Measurements from ENCODE around the gene RIPOR1. TPM values are rescaled to one million over a fixed set of nuclear protein-coding genes. Genes with fewer than 3 reads are reported as not detected.

The RIPOR1 gene
- total RNA-seq, 1 experiment from 2014 or later, result 82.2 TPM

GRCh38 chr16:67526149-67526791 is 2.4 kb upstream of the RIPOR1 start:
- intact Hi-C loops (cut with micrococcal nuclease; ENCODE audit: unreplicated experiment), result no loop called here
- POLR2A ChIA-PET, result no interaction called here
- Histone ChIP-seq H3K27ac (ENCODE audit: low read length) (no peak overlapping the region), H3K9me3 (ENCODE audit: control insufficient read depth, insufficient read depth, low read depth, low read length) (no peaks in the 10 kb centered on the region), H3K27me3 (ENCODE audit: control insufficient read depth, insufficient read depth, low read length) (no peaks in the 10 kb centered on the region), H3K36me3 (ENCODE audit: control insufficient read depth, insufficient read depth, low read length) (no peaks in the 10 kb centered on the region; the same call in 1 of the 2 replicates), H3K4me3 (ENCODE audit: low read depth in 2 of 2, low read length in 2 of 2) (no peak overlapping the region), H3K4me1 (ENCODE audit: control insufficient read depth, insufficient read depth, low read length) (peaks cover 17% of the 10 kb centered on the region)
- BruUV-seq (replicated peaks), result no TSS peak
- DNase-seq (ENCODE audit: low read depth, low spot score) (no peak), ATAC-seq (no peak)
- TF ChIP-seq TCF7L2 (IDR thresholded peaks at IDR 0.05; ENCODE audit: low read depth, low read length), result no peak
- no peak for TF ChIP-seq CTCF (IDR thresholded peaks at IDR 0.05)
- TF ChIP-seq SIN3A (IDR thresholded peaks at IDR 0.05; ENCODE audit: borderline replicate concordance, insufficient read depth, low read depth, low read length), result no peak
- no peak for TF ChIP-seq POLR2AphosphoS5 (IDR thresholded peaks at IDR 0.05; ENCODE audit: low read depth, low read length)
- TF ChIP-seq REST (IDR thresholded peaks at IDR 0.05; ENCODE audit: insufficient read depth in 1 of 2, low read depth in 2 of 2, low read length in 1 of 2), result no peak
- in situ Hi-C loops (cut with HindIII; ENCODE audit: low pct_unique_long_range_greater_than_20kb, low sequenced_read_pairs), result no loop called here
- CTCF ChIA-PET, result interaction anchor here (0.6 kb wide), 1 partner anchor 21 kb away, joined by 6 read pairs; no protein-coding TSS in a partner anchor

- no TSS peak for BruUV-seq (replicated peaks)
- CTCF ChIA-PET, result no interaction called here
- no peaks in the 10 kb centered on the region; the same call in 1 of the 2 replicates for H3K36me3 ChIP-seq (ENCODE audit: control insufficient read depth, insufficient read depth, low read length)
- no peak for DNase-seq (ENCODE audit: low read depth, low spot score)
- H3K4me3 ChIP-seq (ENCODE audit: low read depth in 2 of 2, low read length in 2 of 2), result peak overlapping the region; percentile 69 to 79
- POLR2A ChIA-PET, result interaction anchor here (0.6 kb wide), 1 partner anchor 24 kb away, joined by 7 read pairs; no protein-coding TSS in a partner anchor
- peaks cover 19% of the 10 kb centered on the region for H3K4me1 ChIP-seq (ENCODE audit: control insufficient read depth, insufficient read depth, low read length)
- H3K27me3 ChIP-seq (ENCODE audit: control insufficient read depth, insufficient read depth, low read length), result no peaks in the 10 kb centered on the region
- H3K27ac ChIP-seq (ENCODE audit: low read length), result peak overlapping the region; percentile 89
- TF ChIP-seq REST (IDR thresholded peaks at IDR 0.05; ENCODE audit: insufficient read depth in 1 of 2, low read depth in 2 of 2, low read length in 1 of 2) (no peak), SIN3A (IDR thresholded peaks at IDR 0.05; ENCODE audit: borderline replicate concordance, insufficient read depth, low read depth, low read length) (no peak), CTCF (IDR thresholded peaks at IDR 0.05) (no peak), TCF7L2 (IDR thresholded peaks at IDR 0.05; ENCODE audit: low read depth, low read length) (no peak), POLR2AphosphoS5 (IDR thresholded peaks at IDR 0.05; ENCODE audit: low read depth, low read length) (no peak)
- ATAC-seq, result peak; percentile 48
- in situ Hi-C loops (cut with HindIII; ENCODE audit: low pct_unique_long_range_greater_than_20kb, low sequenced_read_pairs) (no loop called here), intact Hi-C loops (cut with micrococcal nuclease; ENCODE audit: unreplicated experiment) (no loop called here)
- H3K9me3 ChIP-seq (ENCODE audit: control insufficient read depth, insufficient read depth, low read depth, low read length), result no peaks in the 10 kb centered on the region
Measured at GRCh38 chr16:67528870-67529581, 397 bp downstream of the RIPOR1 start.
